Activated gamma-delta T cell (primary cell): ENCODE results near the gene SLCO3A1.

Experiments used
- DNase-seq: peaks from one replicate; lab custom pipeline; 2025; lab: John Stamatoyannopoulos, UW

Gene SLCO3A1

GRCh38 chr15:92128788-92129187 is 275.3 kb downstream of the SLCO3A1 start:
- DNase-seq = no peak

GRCh38 chr15:92130244-92130643 is 276.7 kb downstream of the SLCO3A1 start:
- DNase-seq = no peak

- DNase-seq = no peak
These were observed 277.4 kb downstream of the SLCO3A1 start for GRCh38 chr15:92130906-92131305.

DNA sequence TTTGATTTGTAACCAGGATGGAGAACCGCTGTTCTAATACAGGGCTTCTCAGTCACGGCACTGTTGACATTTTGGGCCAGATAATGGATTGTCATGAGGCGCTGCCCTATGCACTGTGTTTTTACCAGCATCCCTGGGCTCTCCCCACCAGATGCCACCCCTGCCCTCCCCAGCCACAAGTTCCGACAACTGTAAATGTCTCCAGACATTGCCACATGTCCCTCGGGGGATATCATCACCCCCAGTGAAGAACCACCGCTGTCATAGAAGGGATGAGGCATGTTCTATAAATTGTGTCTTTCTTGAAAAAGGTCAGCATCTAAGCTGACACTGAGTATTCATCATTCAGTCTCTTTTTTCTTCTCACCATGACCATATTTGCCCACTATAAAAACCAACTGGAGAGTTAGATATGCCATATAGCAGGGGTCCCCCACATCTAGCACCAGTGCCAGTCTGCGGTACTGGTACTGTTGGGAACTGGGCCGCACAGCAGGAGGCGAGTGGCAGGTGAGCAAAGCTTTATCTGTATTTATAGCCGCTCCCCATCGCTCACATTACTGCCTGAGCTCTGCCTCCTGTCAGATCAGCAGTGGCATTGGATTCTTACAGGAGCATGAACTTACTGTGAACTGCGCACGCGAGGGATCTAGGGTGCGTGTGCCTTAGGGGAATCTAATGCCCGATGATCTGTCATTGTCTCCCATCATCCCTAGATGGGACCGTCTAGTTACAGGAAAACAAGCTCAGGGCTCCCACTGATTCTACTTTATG is 279.7 kb downstream of the SLCO3A1 start:
- no peak for DNase-seq

DNA sequence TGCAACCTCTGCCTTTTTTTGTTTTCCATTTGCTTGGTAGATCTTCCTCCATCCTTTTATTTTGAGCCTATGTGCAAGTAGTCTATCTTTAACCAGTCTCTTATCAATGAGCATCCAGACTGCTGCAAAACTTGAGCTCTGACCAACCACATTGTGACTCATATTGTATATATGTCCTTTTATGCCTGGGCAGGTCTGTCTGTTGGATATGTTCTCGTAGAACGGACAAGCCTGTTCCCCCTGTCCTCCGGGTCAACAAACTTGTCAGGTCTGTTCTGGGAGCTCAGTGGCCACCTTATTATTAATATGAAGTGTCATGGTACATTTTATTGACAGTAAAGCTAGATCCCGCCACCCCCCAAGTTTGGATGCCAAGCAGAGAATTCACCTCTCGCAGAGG is 287.3 kb downstream of the SLCO3A1 start:
- no peak for DNase-seq

GRCh38 chr15:92141607-92142006 is 288.1 kb downstream of the SLCO3A1 start:
- DNase-seq = no peak

DNA sequence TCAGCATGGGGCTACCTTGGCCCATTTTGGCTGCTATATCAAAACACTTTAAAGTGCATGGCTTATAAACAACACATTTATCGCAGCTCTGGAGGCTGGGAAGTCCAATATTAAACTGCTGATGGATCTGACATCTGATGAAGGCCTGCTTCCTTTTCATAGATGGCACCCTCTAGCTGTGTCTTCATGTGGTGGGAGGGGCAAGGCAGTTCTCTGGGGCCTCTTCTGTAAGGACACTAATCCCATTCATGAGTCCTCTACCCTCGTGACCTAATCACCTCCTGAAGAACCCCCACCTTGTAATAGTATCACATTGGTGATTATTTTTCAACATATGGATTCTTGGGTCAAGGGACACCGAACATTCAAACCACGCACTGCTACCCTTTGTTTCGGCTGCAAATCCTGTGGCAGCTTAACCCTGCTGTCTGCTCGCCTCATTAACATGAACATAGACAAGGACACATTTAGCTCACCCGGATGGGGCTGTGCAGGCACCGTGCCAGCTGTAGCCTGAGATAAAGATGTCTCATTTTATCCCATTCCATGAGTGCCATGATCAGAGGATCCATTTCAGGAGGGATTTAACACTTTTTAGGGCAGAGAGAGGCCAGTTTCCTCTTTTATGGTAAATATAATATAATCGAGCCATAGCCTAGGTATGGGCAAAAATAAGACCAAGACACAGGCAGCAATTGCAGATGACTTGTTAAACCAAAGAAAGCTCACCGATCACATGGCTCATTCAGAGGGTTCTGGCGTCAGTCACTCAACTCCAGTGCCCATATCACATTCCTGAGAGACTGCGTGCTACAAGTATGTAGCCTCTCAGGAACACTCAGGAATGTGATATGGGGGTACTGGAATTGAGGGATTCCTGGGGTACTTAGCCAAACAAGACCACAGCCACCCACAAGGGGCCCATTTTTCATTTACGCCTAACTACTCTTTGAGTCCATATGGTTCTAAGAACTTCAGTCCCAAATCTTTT is 289.0 kb downstream of the SLCO3A1 start:
- no peak for DNase-seq

GRCh38 chr15:92143765-92144164 is 290.3 kb downstream of the SLCO3A1 start:
- no peak for DNase-seq

GRCh38 chr15:92146511-92147150 is 293.1 kb downstream of the SLCO3A1 start:
- DNase-seq = no peak

DNA sequence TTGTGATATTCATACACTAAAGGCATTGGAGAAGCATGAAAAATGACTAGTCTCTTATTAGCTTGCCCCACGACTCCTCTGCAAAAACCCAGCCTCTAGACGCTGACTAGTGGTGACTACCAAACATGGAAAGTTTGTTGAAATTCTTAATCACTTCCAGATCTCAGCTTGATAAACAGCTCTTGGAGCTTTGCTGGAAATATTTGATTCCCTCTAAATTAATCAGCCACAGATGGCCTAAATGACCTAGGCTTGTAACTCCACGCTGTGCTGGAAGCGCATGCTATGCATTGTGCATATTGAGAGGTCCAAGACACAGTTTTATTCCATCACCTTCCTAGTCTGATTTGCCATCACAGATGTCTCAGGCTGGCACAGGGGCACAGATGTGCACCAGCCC is 295.5 kb downstream of the SLCO3A1 start:
- no peak for DNase-seq

DNA sequence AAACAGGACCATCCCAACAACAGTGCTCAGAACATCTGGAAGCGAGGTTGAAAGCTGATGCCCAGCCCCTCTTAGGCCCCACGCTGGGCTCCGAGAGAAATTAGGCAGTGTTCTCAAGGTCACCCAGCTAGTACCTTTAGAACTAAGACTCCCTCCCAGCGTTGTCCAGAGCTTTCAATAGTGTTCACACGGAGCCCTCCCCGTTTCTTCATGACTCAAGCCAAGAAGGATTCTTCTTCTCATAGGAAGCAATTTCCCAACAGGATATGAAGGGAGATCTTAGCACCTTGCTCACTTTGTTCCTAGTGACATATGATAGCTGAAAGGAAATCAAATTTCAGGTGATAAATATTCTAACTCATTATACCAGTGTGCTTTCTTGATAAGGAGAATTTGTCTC is 296.0 kb downstream of the SLCO3A1 start:
- no peak for DNase-seq

GRCh38 chr15:92151168-92151567 is 297.7 kb downstream of the SLCO3A1 start:
- no peak for DNase-seq

DNA sequence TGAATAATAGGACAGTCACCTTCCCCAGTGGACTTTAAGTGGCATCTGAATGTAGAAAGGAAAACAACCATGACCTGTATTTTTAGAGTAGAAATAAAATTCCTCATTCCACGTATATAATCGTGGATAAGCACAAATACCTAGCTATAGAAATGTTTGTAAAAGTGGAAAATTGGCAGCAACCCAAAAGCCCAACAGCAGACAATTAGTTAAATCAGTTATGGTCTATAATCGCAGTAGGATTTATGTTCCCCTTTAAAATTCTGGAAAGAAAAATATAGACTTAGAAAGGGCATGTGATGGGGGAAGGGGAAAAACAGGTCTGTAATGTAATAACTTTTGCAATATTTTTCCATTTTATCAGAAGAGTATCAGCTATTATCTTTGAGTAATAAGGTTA is 298.2 kb downstream of the SLCO3A1 start:
- DNase-seq = no peak

DNA sequence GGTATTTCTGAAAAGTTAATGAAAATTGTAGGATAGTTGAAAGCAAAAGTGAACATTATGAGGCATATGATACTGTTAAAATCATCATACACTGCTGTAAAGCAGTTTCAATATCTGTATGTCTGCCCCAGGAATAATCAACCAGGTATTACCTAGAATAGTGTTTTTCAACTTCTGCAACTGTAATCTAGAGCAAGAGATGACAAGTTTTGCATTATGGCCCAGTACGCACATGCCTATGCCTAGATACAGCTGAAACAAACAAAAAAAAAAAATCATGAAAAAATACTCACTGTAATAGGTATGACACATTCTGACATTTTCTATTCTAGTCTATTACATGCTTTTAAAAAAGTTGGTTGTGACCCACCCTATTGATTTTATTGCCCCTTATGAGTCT is 299.5 kb downstream of the SLCO3A1 start:
- no peak for DNase-seq

- DNase-seq = no peak
These were observed 300.1 kb downstream of the SLCO3A1 start for GRCh38 chr15:92153620-92154019.

DNA sequence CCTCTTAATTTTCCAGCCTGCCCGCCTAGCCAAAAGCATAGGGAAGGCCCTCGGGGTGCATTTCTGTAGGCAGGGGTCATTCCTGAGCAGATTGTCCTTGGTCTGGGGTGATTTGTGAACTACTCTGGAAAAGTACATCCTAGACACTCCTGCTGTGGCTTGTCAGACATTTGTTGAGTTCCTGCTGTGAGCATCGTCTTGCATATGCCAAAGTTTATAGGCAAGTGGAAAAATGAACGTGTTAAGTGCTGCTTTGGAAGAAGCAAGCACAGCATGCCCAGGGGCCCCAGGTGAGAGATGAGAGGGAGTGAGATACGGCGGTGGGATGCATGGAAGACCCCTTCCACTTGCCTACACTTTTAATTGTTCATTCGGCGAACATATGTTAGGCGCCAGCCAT is 302.4 kb downstream of the SLCO3A1 start:
- no peak for DNase-seq

DNA sequence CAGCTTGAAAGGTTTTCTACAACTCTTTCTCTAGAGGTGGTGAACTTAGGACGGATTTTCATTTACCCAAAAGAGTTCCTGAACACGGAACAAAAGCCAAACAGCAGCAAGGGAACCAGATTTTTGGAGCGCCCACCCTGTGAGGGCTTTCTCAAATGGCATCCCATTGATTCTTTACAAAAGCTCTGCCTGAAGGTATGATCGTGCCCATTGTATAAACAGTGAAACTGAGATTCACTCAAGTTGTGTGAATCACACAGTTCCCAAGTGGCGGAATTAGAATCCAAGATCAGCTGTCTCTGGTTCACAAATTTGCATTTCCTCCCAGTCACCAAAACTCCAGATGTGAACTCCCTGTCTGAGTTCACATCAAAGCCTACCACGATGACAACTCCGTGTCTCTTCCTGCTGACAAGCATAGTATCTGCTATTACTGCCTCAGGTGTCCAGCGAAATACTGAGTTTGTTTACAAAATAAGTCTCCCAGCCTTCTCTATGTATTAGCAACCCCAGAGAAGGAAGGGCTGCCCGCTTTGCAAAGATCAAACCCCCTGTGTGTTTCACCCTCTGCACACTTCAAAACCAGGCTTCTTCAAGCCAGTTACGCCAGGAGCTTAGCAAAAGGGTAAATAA is 304.3 kb downstream of the SLCO3A1 start:
- no peak for DNase-seq

DNA sequence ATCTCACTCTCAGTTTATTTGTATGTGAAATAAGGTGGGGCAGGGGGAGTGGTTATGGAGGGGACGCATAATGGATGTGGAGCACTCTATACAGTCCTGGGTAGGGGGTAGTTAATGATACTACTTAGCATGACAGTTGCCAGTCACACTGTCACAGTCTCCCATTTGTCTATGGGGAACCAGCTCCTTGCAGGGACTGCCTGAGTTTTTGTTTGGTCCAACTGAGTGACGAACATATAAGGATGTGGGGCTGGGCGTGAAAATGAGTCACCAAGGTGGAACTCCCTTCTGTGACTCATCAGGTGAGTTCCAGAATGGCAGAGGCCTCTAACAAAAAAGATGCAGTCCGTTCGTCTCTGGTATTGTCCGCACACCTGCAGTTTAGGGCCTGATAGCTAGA is 304.9 kb downstream of the SLCO3A1 start:
- DNase-seq = no peak

- no peak for DNase-seq
These were observed 306.0 kb downstream of the SLCO3A1 start for GRCh38 chr15:92159481-92159880.

DNA sequence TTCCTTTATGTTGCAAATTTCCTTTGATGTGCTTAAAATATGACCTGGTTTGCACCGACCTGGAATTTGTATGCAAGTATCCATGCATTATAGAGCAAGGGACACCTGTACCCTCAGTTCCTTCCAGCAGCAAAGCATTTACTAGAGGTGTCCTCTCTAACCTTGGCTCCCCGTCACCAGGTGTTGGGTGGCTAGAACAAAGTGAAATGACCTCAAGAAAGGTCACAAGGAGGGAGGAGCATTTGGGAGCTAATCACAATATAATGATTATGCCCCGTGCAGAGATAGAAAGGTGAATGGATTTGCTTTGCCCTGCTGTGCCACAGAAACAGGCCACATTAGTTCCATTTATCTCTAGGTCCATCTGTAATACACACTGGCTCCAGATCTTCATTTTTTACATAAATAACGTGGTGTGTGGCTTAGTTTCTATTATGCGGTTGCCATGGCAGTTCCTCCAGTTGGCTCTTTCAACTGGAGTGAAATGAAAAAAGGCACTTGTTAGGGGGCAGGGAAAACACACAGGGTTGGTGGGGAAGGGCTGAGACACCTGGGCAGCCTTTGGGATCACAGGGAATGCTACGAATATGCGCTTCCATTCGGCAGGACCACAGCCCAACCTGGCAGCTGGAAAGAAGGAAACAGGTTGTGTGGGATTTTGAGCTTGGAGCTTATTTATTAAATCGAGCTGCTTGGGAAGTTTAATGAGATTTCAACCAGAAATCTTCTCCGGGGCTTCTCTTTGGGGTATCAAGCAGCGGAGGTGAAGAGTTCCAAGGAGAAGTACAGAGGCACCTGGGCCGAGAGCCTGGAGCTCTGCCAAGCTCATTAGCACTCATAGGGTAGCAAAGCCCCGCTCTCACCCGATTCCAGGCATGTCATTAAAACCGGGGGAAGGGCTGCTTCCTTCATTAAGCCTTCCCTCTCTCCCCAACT is 306.7 kb downstream of the SLCO3A1 start:
- DNase-seq = no peak
